H1 (cell line): ENCODE results near the gene PPP1R12B. TPM values are rescaled to one million over a fixed set of nuclear protein-coding genes. Genes with fewer than 3 reads are reported as not detected.
A peak's percentile ranks its signal among the peaks of the same experiment; 100 is the strongest.

Experiments
- CTCF ChIA-PET: fragments of 300-600 bp; sonication (Branson Sonifier 250); formaldehyde crosslinking; loops from one replicate; lab custom pipeline; 2021; ENCODE audit not compliant: partially characterized antibody; lab: Charles Lee
- POLR2A ChIA-PET: fragments of 300-600 bp; sonication (Branson Sonifier 250); formaldehyde crosslinking; loops from one replicate; lab custom pipeline; 2021; ENCODE audit warnings: inconsistent platforms; ENCODE audit not compliant: partially characterized antibody; lab: Charles Lee
- DNase-seq, 2 experiments: peaks; one replicate each; pipeline versions ENCODE4 v3.0.0 to v3.0.0-alpha.2; 2010 to 2022; ENCODE audit warnings: low spot score in 2 of 2, low read depth in 1 of 2, mixed read lengths in 1 of 2
- FAIRE-seq: peaks from 2 replicates; lab custom pipeline; 2011; peaks lifted over from hg19 to GRCh38; lab: Jason Lieb, UNC
- H2AFZ ChIP-seq: 2 replicates; pipeline ENCODE4 v1.8.1; 2012; ENCODE audit warnings: low read length, inconsistent platforms
- H2AK5ac ChIP-seq: 2 replicates; pipeline ENCODE4 v1.6.1; 2013; ENCODE audit warnings: low read depth, low read length
- H2BK120ac ChIP-seq: replicated peaks from 2 replicates; pipeline ENCODE3; 2013; ENCODE audit warnings: low read depth, low read length, inconsistent platforms
- H2BK12ac ChIP-seq: 2 replicates; pipeline ENCODE4 v1.6.1; 2013; ENCODE audit warnings: low read depth, low read length
- H2BK15ac ChIP-seq: 2 replicates; pipeline ENCODE4 v1.6.1; 2013; ENCODE audit warnings: low read length
- H2BK20ac ChIP-seq: 2 replicates; pipeline ENCODE4 v1.6.1; 2013; ENCODE audit warnings: low read length
- H2BK5ac ChIP-seq: 2 replicates; pipeline ENCODE4 v1.6.1; 2013; ENCODE audit warnings: low read depth, low read length
- H3K14ac ChIP-seq: 2 replicates; pipeline ENCODE4 v1.6.1; 2013; ENCODE audit warnings: inconsistent platforms; ENCODE audit not compliant: insufficient read length
- H3K18ac ChIP-seq: 2 replicates; pipeline ENCODE4 v1.6.1; 2013; ENCODE audit warnings: low read length; ENCODE audit errors: extremely low read depth
- H3K23ac ChIP-seq: 2 replicates; pipeline ENCODE4 v1.6.1; 2013; ENCODE audit warnings: inconsistent platforms; ENCODE audit not compliant: insufficient read length
- H3K23me2 ChIP-seq: 2 replicates; pipeline ENCODE4 v1.6.1; 2013; ENCODE audit warnings: low read depth, low read length
- H3K27ac ChIP-seq: 2 replicates; pipeline ENCODE4 v1.6.1; 2011; ENCODE audit warnings: low read depth, low read length, inconsistent platforms
- H3K27me3 ChIP-seq, 4 experiments: replicated peaks in 1 of 4; 1 replicate in 1 of 4; 2 replicates in 3 of 4; pipeline versions ENCODE4 v1.6.1 to v1.8.1; 2011 to 2013; ENCODE audit warnings: low read length in 3 of 4, mild to moderate bottlenecking in 3 of 4, inconsistent platforms in 2 of 4, mixed read lengths in 2 of 4, moderate library complexity in 1 of 4; ENCODE audit not compliant: control insufficient read depth in 3 of 4, insufficient read depth in 3 of 4; ENCODE audit errors: extremely low read depth in 1 of 4
- H3K36me3 ChIP-seq, 4 experiments: 2 replicates each; pipeline versions ENCODE4 v1.6.1 to v1.8.1; 2011 to 2013; ENCODE audit warnings: mild to moderate bottlenecking in 4 of 4, low read length in 3 of 4, moderate library complexity in 2 of 4, control low read depth in 1 of 4, inconsistent platforms in 1 of 4; ENCODE audit not compliant: insufficient read depth in 4 of 4, control insufficient read depth in 2 of 4
- H3K4ac ChIP-seq: replicated peaks from 2 replicates; pipeline ENCODE3; 2013; ENCODE audit warnings: low read length, low read depth, mixed read lengths, inconsistent platforms; ENCODE audit not compliant: insufficient read length
- H3K4me1 ChIP-seq, 4 experiments: replicated peaks in 1 of 4; 1 replicate in 1 of 4; 2 replicates in 3 of 4; pipeline versions ENCODE4 v1.6.1 to v1.8.1; 2011 to 2013; ENCODE audit warnings: low read length in 3 of 4, inconsistent platforms in 2 of 4, mixed read lengths in 1 of 4; ENCODE audit not compliant: insufficient read depth in 4 of 4, control insufficient read depth in 3 of 4
- H3K4me2 ChIP-seq, 2 experiments: 2 replicates each; pipeline versions ENCODE4 v1.6.1 to v1.8.1; 2011 to 2013; ENCODE audit warnings: low read depth in 2 of 2, low read length in 2 of 2, control low read depth in 1 of 2, inconsistent platforms in 1 of 2, mild to moderate bottlenecking in 1 of 2; ENCODE audit not compliant: insufficient read depth in 1 of 2
- H3K4me3 ChIP-seq, 4 experiments: fragments of 200-600, 300-600 bp in 1 of 4; sonication (generic), shearing (Covaris generic), sonication (Bioruptor Twin) in 1 of 4; 2 replicates each; pipeline versions ENCODE4 v1.5.1 to v1.8.1; 2011 to 2016; ENCODE audit warnings: low read length in 4 of 4, low read depth in 3 of 4, control low read depth in 2 of 4, inconsistent platforms in 2 of 4, mild to moderate bottlenecking in 2 of 4, mixed read lengths in 1 of 4, moderate library complexity in 1 of 4; ENCODE audit not compliant: insufficient read depth in 2 of 4; ENCODE audit errors: extremely low read depth in 1 of 4
- H3K56ac ChIP-seq: replicated peaks from 2 replicates; pipeline ENCODE3; 2013; ENCODE audit warnings: low read depth, mild to moderate bottlenecking, mixed read lengths, low read length, inconsistent platforms; ENCODE audit not compliant: insufficient read length
- H3K79me1 ChIP-seq: 2 replicates; pipeline ENCODE4 v1.6.1; 2013; ENCODE audit warnings: low read depth, low read length, control low read depth
- H3K79me2 ChIP-seq, 2 experiments: 2 replicates each; pipeline versions ENCODE4 v1.6.1 to v1.8.1; 2012 to 2013; ENCODE audit warnings: low read length in 2 of 2, mild to moderate bottlenecking in 2 of 2, inconsistent platforms in 1 of 2; ENCODE audit not compliant: insufficient read depth in 2 of 2, control insufficient read depth in 1 of 2
- H3K9ac ChIP-seq, 4 experiments: replicated peaks in 1 of 4; 1 replicate in 1 of 4; 2 replicates in 3 of 4; pipeline versions ENCODE4 v1.6.1 to v1.8.1; 2011 to 2013; ENCODE audit warnings: low read depth in 3 of 4, low read length in 3 of 4, control low read depth in 2 of 4, mild to moderate bottlenecking in 2 of 4, moderate library complexity in 2 of 4, inconsistent platforms in 1 of 4; ENCODE audit errors: extremely low read depth in 1 of 4
- H3K9me3 ChIP-seq, 2 experiments: 2 replicates each; pipeline versions ENCODE4 v1.6.1 to v1.8.1; 2012 to 2013; ENCODE audit warnings: mild to moderate bottlenecking in 2 of 2, moderate library complexity in 2 of 2, control low read depth in 1 of 2, inconsistent platforms in 1 of 2, low read depth in 1 of 2, low read length in 1 of 2, mixed read lengths in 1 of 2; ENCODE audit not compliant: insufficient read depth in 2 of 2
- H4K20me1 ChIP-seq, 2 experiments: replicated peaks in 1 of 2; 2 replicates each; pipeline versions ENCODE3 to v1.8.1; 2011 to 2013; ENCODE audit warnings: inconsistent platforms in 2 of 2, low read length in 2 of 2, mild to moderate bottlenecking in 1 of 2; ENCODE audit not compliant: insufficient read depth in 2 of 2, control insufficient read depth in 1 of 2
- H4K5ac ChIP-seq: 2 replicates; pipeline ENCODE4 v1.6.1; 2013; ENCODE audit warnings: low read length, low read depth, mixed read lengths, inconsistent platforms; ENCODE audit not compliant: insufficient read length
- H4K8ac ChIP-seq: 2 replicates; pipeline ENCODE4 v1.8.0; 2013; ENCODE audit warnings: mild to moderate bottlenecking, moderate library complexity, low read length, inconsistent platforms; ENCODE audit not compliant: insufficient read depth; ENCODE audit errors: extremely low read depth
- H4K91ac ChIP-seq: replicated peaks from 2 replicates; pipeline ENCODE3; 2013; ENCODE audit warnings: low read length, mixed read lengths, inconsistent platforms; ENCODE audit not compliant: insufficient read length
- ATF3 ChIP-seq: IDR thresholded peaks from 2 replicates; pipeline ENCODE4 v1.6.1; 2011; ENCODE audit warnings: low read depth, mild to moderate bottlenecking, low read length; ENCODE audit not compliant: insufficient read depth
- BRCA1 ChIP-seq: IDR thresholded peaks from 2 replicates; pipeline ENCODE4 v1.6.1; 2012; ENCODE audit warnings: low read depth, low read length, improper control_type of control experiment
- CEBPB ChIP-seq: IDR thresholded peaks from 2 replicates; pipeline ENCODE4 v1.6.1; 2012; ENCODE audit warnings: low read depth, low read length
- CHD2 ChIP-seq: IDR thresholded peaks from 2 replicates; pipeline ENCODE4 v1.6.1; 2012; ENCODE audit warnings: low read length, improper control_type of control experiment
- CREB1 ChIP-seq: IDR thresholded peaks from 2 replicates; pipeline ENCODE4 v1.6.1; 2012; ENCODE audit warnings: inconsistent platforms
- CTBP2 ChIP-seq: IDR thresholded peaks from 2 replicates; pipeline ENCODE4 v1.7.0; 2011; ENCODE audit warnings: borderline replicate concordance, mild to moderate bottlenecking, moderate library complexity, mixed read lengths, low read length; ENCODE audit not compliant: insufficient read depth, insufficient read length
- EZH2 ChIP-seq: fragments of 200-600 bp; sonication (generic); IDR thresholded peaks from 2 replicates; pipeline ENCODE4 v1.7.1; 2012; ENCODE audit warnings: low read depth, mild to moderate bottlenecking, moderate library complexity, low read length, inconsistent platforms; ENCODE audit not compliant: severe bottlenecking
- KDM5A ChIP-seq: fragments of 200-600 bp; IDR thresholded peaks from 2 replicates; pipeline ENCODE4 v1.7.1; 2012; ENCODE audit warnings: mild to moderate bottlenecking, low read length, inconsistent platforms, mixed read lengths
- POU5F1 ChIP-seq: IDR thresholded peaks from 2 replicates; pipeline ENCODE4 v1.6.1; 2011; ENCODE audit warnings: low read depth, mild to moderate bottlenecking, low read length, moderate library complexity
- RFX5 ChIP-seq: IDR thresholded peaks from 2 replicates; pipeline ENCODE4 v1.6.1; 2011; ENCODE audit warnings: low read depth, low read length, improper control_type of control experiment, borderline replicate concordance
- RXRA ChIP-seq: IDR thresholded peaks from 2 replicates; pipeline ENCODE4 v1.6.1; 2011; ENCODE audit warnings: low read depth, mild to moderate bottlenecking, low read length, moderate library complexity; ENCODE audit not compliant: insufficient read depth
- SIX5 ChIP-seq: IDR thresholded peaks from 2 replicates; pipeline ENCODE4 v1.6.1; 2011; ENCODE audit warnings: mild to moderate bottlenecking, low read depth, low read length
- SUZ12 ChIP-seq: fragments of 200-600 bp; sonication (generic); IDR thresholded peaks from 2 replicates; pipeline ENCODE4 v1.6.1; 2012; ENCODE audit warnings: mild to moderate bottlenecking, inconsistent platforms, low read length, moderate library complexity, mixed read lengths
- TBP ChIP-seq: IDR thresholded peaks from 2 replicates; pipeline ENCODE4 v1.6.1; 2011; ENCODE audit warnings: low read depth, low read length, improper control_type of control experiment
- YY1 ChIP-seq: IDR thresholded peaks from 2 replicates; pipeline ENCODE4 v1.6.1; 2011; ENCODE audit warnings: low read depth, mild to moderate bottlenecking, low read length
- polyA plus RNA-seq, 7 experiments: library from polyadenylated mRNA; depleted of rRNA in 3 of 7; stranded (reverse) in 5 of 7; unstranded in 2 of 7; fragments of >200 nt in 5 of 7; fragments of 200-250 nt in 2 of 7; gene quantifications; 1 replicate in 5 of 7; 2 replicates in 1 of 7; 4 replicates in 1 of 7; pipeline versions ENCODE4 v1.2.1 to v1.2.3, GENCODE V29; 2011 to 2013; ENCODE audit warnings: missing spikeins in 2 of 7, mixed read lengths in 2 of 7
- total RNA-seq: library from RNA; stranded (reverse); fragmentation: NEBNext Ultra II Directional; extraction: Animal tissue kit (Norgen Biotek cat#: 25700); gene quantifications from 2 replicates; pipeline ENCODE4 v1.2.1, GENCODE V29; 2021

PPP1R12B gene
- total and polyA plus RNA-seq, 2 of the 8 experiments (the other 6 are each of a cell fraction or from before 2014, with no cell fraction given), result 7.9 to 18.7 TPM

- no peak overlapping the region for H2BK120ac ChIP-seq
- H3K9me3 ChIP-seq, result no peaks in the 10 kb centered on the region
- H2AFZ ChIP-seq, result no peak overlapping the region
- H3K79me2 ChIP-seq, result no peaks in the 10 kb centered on the region
- ChIA-PET CTCF (interaction anchor here (0.6 to 0.9 kb wide), 2 partner anchors 269 to 309 kb away, joined by 3 read pairs; no protein-coding TSS in a partner anchor), POLR2A (no interaction called here)
- no peak overlapping the region for H3K9ac ChIP-seq
- H4K5ac ChIP-seq, result no peak overlapping the region
- H3K4ac ChIP-seq, result no peak overlapping the region
- no peaks in the 10 kb centered on the region for H3K79me1 ChIP-seq
- no peak overlapping the region for H2BK5ac ChIP-seq
- no peaks in the 10 kb centered on the region for H4K20me1 ChIP-seq
- no peak overlapping the region for H3K23ac ChIP-seq
- H2BK15ac ChIP-seq, result no peak overlapping the region
- H2AK5ac ChIP-seq, result no peak overlapping the region
- no peaks in the 10 kb centered on the region for H3K23me2 ChIP-seq
- no peak overlapping the region for H2BK12ac ChIP-seq
- peaks cover 0 to 6% (median under 1%) of the 10 kb centered on the region in 4 experiments; a peak in 3 of 7 replicates for H3K4me1 ChIP-seq
- DNase-seq, result no peak
- no peak overlapping the region for H3K14ac ChIP-seq
- H4K91ac ChIP-seq, result no peak overlapping the region
- no peak overlapping the region for H4K8ac ChIP-seq
- H3K36me3 ChIP-seq, result no peaks in the 10 kb centered on the region
- no peak overlapping the region for H3K18ac ChIP-seq
- H3K27me3 ChIP-seq, result no peaks in the 10 kb centered on the region
- H3K27ac ChIP-seq, result no peak overlapping the region
- H3K4me3 ChIP-seq, result no peak overlapping the region
- H2BK20ac ChIP-seq, result no peak overlapping the region
- no peak for FAIRE-seq
- no peak overlapping the region for H3K56ac ChIP-seq
- H3K4me2 ChIP-seq, result peak overlapping the region in 1 of 2 experiments; percentile 32; a peak in 1 of 4 replicates
- TF ChIP-seq TBP, result no peak
- no peak for TF ChIP-seq YY1
- TF ChIP-seq ATF3, result no peak
- no peak for TF ChIP-seq CTBP2
- no peak for TF ChIP-seq KDM5A
- TF ChIP-seq SUZ12, result no peak
- no peak for TF ChIP-seq RFX5
- no peak for TF ChIP-seq BRCA1
- no peak for TF ChIP-seq CHD2
- TF ChIP-seq SIX5, result no peak
- TF ChIP-seq POU5F1, result no peak
- TF ChIP-seq CEBPB, result no peak
- no peak for TF ChIP-seq EZH2
- no peak for TF ChIP-seq CREB1
- no peak for TF ChIP-seq RXRA
These were observed 62.9 kb downstream of the PPP1R12B start for GRCh38 chr1:202411422-202411821.
